Endothelial cell (in vitro differentiated cells): ENCODE results near the gene DEFB124. TPM values are rescaled to one million over a fixed set of nuclear protein-coding genes. Genes with fewer than 3 reads are reported as not detected.

Source experiments
- DNase-seq: peaks from one replicate; pipeline ENCODE4 v3.0.0; 2021; ENCODE audit warnings: low spot score
- H3K27ac Mint-ChIP-seq: one replicate; pipeline ENCODE4 v1.8.0; 2021; ENCODE audit warnings: mixed read lengths, inconsistent platforms; ENCODE audit not compliant: unreplicated experiment
- H3K27me3 Mint-ChIP-seq: one replicate; pipeline ENCODE4 v1.8.0; 2021; ENCODE audit warnings: mild to moderate bottlenecking, moderate library complexity, mixed read lengths, inconsistent platforms; ENCODE audit not compliant: unreplicated experiment
- H3K36me3 Mint-ChIP-seq: one replicate; pipeline ENCODE4 v1.8.0; 2021; ENCODE audit warnings: mild to moderate bottlenecking, low read depth, mixed read lengths, inconsistent platforms; ENCODE audit not compliant: unreplicated experiment
- H3K4me1 Mint-ChIP-seq: one replicate; pipeline ENCODE4 v1.8.0; 2021; ENCODE audit warnings: mild to moderate bottlenecking, mixed read lengths, inconsistent platforms; ENCODE audit not compliant: unreplicated experiment
- H3K4me3 Mint-ChIP-seq: one replicate; pipeline ENCODE4 v1.8.0; 2021; ENCODE audit warnings: mild to moderate bottlenecking, mixed read lengths, inconsistent platforms; ENCODE audit not compliant: unreplicated experiment
- H3K9me3 Mint-ChIP-seq: one replicate; pipeline ENCODE4 v1.8.0; 2021; ENCODE audit warnings: mixed read lengths, inconsistent platforms; ENCODE audit not compliant: unreplicated experiment
- CTCF ChIP-seq: fragments of 200-600 bp; sonication (generic); IDR thresholded peaks from one replicate; pipeline ENCODE4 v1.5.0; 2021; ENCODE audit warnings: antibody characterized with exemption; ENCODE audit not compliant: unreplicated experiment
- total RNA-seq: library from RNA; stranded (reverse); fragmentation: NEBNext Ultra II Directional; extraction: Animal tissue kit (Norgen Biotek cat#: 25700); gene quantifications from one replicate; pipeline ENCODE4 v1.2.1, GENCODE V29; 2021; ENCODE audit not compliant: unreplicated experiment

The DEFB124 gene
- total RNA-seq, 1 donor from 2014 or later, result not detected

GRCh38 chr20:31488115-31488514, 13.2 kb upstream of the DEFB124 start:
- DNase-seq, result no peak
- H3K27me3 Mint-ChIP-seq, result no peaks in the 10 kb centered on the region
- no peak for TF ChIP-seq CTCF
- H3K4me3 Mint-ChIP-seq, result no peak overlapping the region
- H3K9me3 Mint-ChIP-seq, result no peaks in the 10 kb centered on the region
- no peaks in the 10 kb centered on the region for H3K36me3 Mint-ChIP-seq
- H3K27ac Mint-ChIP-seq, result no peak overlapping the region
- peaks cover 3% of the 10 kb centered on the region for H3K4me1 Mint-ChIP-seq

GRCh38 chr20:31485450-31486339, 10.8 kb upstream of the DEFB124 start:
- TF ChIP-seq CTCF, result no peak
- Mint-ChIP-seq H3K4me1 (peaks cover 3% of the 10 kb centered on the region), H3K27me3 (peaks cover 1% of the 10 kb centered on the region), H3K4me3 (peak overlapping the region; percentile 57), H3K36me3 (peaks cover 4% of the 10 kb centered on the region), H3K27ac (no peak overlapping the region), H3K9me3 (no peaks in the 10 kb centered on the region)
- DNase-seq, result peak; percentile 7

- no peak overlapping the region for H3K4me3 Mint-ChIP-seq
- no peak for DNase-seq
- peaks cover 4% of the 10 kb centered on the region for H3K36me3 Mint-ChIP-seq
- peaks cover 3% of the 10 kb centered on the region for H3K4me1 Mint-ChIP-seq
- H3K9me3 Mint-ChIP-seq, result no peaks in the 10 kb centered on the region
- peaks cover 1% of the 10 kb centered on the region for H3K27me3 Mint-ChIP-seq
- TF ChIP-seq CTCF, result no peak
- H3K27ac Mint-ChIP-seq, result no peak overlapping the region
These were observed 9.1 kb upstream of the DEFB124 start for GRCh38 chr20:31484001-31484400.

- Mint-ChIP-seq H3K9me3 (peaks cover 18% of the 10 kb centered on the region), H3K27me3 (peaks cover 25% of the 10 kb centered on the region), H3K4me3 (no peak overlapping the region)
These were observed 1.8 kb upstream of the DEFB124 start for GRCh38 chr20:31476643-31477215.

More at GRCh38 chr20:31476643-31477215, 1.8 kb upstream of the DEFB124 start:
- Mint-ChIP-seq H3K27ac (no peak overlapping the region), H3K4me1 (no peaks in the 10 kb centered on the region), H3K36me3 (peaks cover 6% of the 10 kb centered on the region)
- TF ChIP-seq CTCF, result no peak
- DNase-seq, result no peak
